HepG2 (cell line): ENCODE results near the gene ZNF624. TPM values are rescaled to one million over a fixed set of nuclear protein-coding genes. Genes with fewer than 3 reads are reported as not detected.

Experiments used
- ASH2L ChIP-seq: fragments of 300-600, 200-600 bp; sonication (generic); IDR thresholded peaks from 2 replicates; pipeline ENCODE4 v1.7.0; 2017; ENCODE audit warnings: low read depth, mild to moderate bottlenecking, moderate library complexity, mixed read lengths, low read length; ENCODE audit not compliant: insufficient read length
- HNRNPUL1 ChIP-seq: fragments of 200-400 bp; formaldehyde crosslinking; IDR thresholded peaks from 2 replicates; pipeline ENCODE4 v1.6.1; 2017; ENCODE audit warnings: low read depth, mild to moderate bottlenecking, low read length, moderate library complexity
- KLF12 ChIP-seq: sonication (generic); formaldehyde crosslinking; IDR thresholded peaks from 2 replicates; pipeline ENCODE4 v1.4.0; 2020; ENCODE audit warnings: missing genetic modification reagents, borderline replicate concordance
- NFKB2 ChIP-seq: sonication (generic); formaldehyde crosslinking; IDR thresholded peaks from 2 replicates; pipeline ENCODE4 v1.4.0; 2020; ENCODE audit warnings: missing genetic modification reagents, borderline replicate concordance
- REL ChIP-seq: sonication (generic); formaldehyde crosslinking; conservative IDR thresholded peaks from 2 replicates; pipeline ENCODE4 v1.8.0; 2022; ENCODE audit warnings: mild to moderate bottlenecking, missing genetic modification reagents, moderate library complexity
- SMYD3 ChIP-seq: sonication (generic); formaldehyde crosslinking; IDR thresholded peaks from 2 replicates; pipeline ENCODE4 v1.8.1; 2023; ENCODE audit warnings: mild to moderate bottlenecking, missing genetic modification reagents
- SP4 ChIP-seq: sonication (generic); formaldehyde crosslinking; IDR thresholded peaks from 2 replicates; pipeline ENCODE4 v1.8.1; 2023; ENCODE audit warnings: mild to moderate bottlenecking, missing genetic modification reagents
- TRAFD1 ChIP-seq: sonication (generic); formaldehyde crosslinking; IDR thresholded peaks from 2 replicates; pipeline ENCODE4 v1.5.1; 2020; ENCODE audit warnings: missing genetic modification reagents, mild to moderate bottlenecking, borderline replicate concordance
- ZNF234 ChIP-seq: sonication (generic); formaldehyde crosslinking; conservative IDR thresholded peaks from 2 replicates; pipeline ENCODE4 v1.5.1; 2020; ENCODE audit warnings: mild to moderate bottlenecking, missing genetic modification reagents
- ZNF292 ChIP-seq: sonication (generic); formaldehyde crosslinking; IDR thresholded peaks from 2 replicates; pipeline ENCODE4 v1.8.1; 2022; ENCODE audit warnings: mild to moderate bottlenecking, low read depth, missing genetic modification reagents, borderline replicate concordance
- ZNF713 ChIP-seq: sonication (generic); formaldehyde crosslinking; IDR thresholded peaks from 2 replicates; pipeline ENCODE4 v1.4.0; 2020; ENCODE audit warnings: mild to moderate bottlenecking, missing genetic modification reagents
- polyA plus RNA-seq, 8 experiments: library from polyadenylated mRNA; depleted of rRNA in 3 of 8; stranded (reverse) in 7 of 8; unstranded in 1 of 8; fragments of >200 nt; fragmentation: Illumina TruSeq in 4 of 8; extraction: Trizol in 4 of 8; gene quantifications; 2 replicates each; pipeline versions ENCODE4 v1.2.1 to v1.2.3, GENCODE V29; 2011 to 2016; ENCODE audit warnings: low read depth in 4 of 8, missing spikeins in 1 of 8, mixed read lengths in 1 of 8; ENCODE audit not compliant: insufficient read depth in 1 of 8
- total RNA-seq, 5 experiments: library from RNA; depleted of rRNA; stranded (reverse); fragments of >200 nt; fragmentation: Illumina TruSeq; extraction: Trizol; gene quantifications; 2 replicates each; pipeline ENCODE4 v1.2.3, GENCODE V29; 2016; ENCODE audit warnings: low read depth in 1 of 5
- TF ChIP-seq, protein P1 (sequence below): IDR thresholded peaks from 2 replicates; pipeline ENCODE4 v1.6.1; 2016; ENCODE audit warnings: missing compliant biosample characterization, missing genetic modification reagents, borderline replicate concordance
- TF ChIP-seq, protein P2 (sequence below): sonication (generic); formaldehyde crosslinking; IDR thresholded peaks from one replicate; pipeline ENCODE4 v1.5.1; 2020; ENCODE audit warnings: mild to moderate bottlenecking, missing genetic modification reagents; ENCODE audit errors: not compliant biosample characterization
- TF ChIP-seq, protein P3 (sequence below): IDR thresholded peaks from 2 replicates; pipeline ENCODE4 v1.6.1; 2016; ENCODE audit warnings: low read depth, borderline replicate concordance
- TF ChIP-seq, protein P4 (sequence below): sonication (generic); formaldehyde crosslinking; IDR thresholded peaks from 2 replicates; pipeline ENCODE4 v1.8.1; 2023; ENCODE audit warnings: missing genetic modification reagents, inconsistent platforms, borderline replicate concordance

Gene ZNF624
- total and polyA plus RNA-seq, 2 of the 13 experiments (the other 11 are each of a cell fraction or from before 2014, with no cell fraction given) = 0.75 to 3.5 TPM

- peak; percentile 85; the same call in 1 of the 2 replicates for TF ChIP-seq NFKB2 (CRISPR knock-in tag)
- peak; percentile 74 for TF ChIP-seq ASH2L
- no peak for TF ChIP-seq REL (CRISPR knock-in tag)
- TF ChIP-seq TRAFD1 (CRISPR knock-in tag) = no peak
- no peak for TF ChIP-seq ZNF292 (CRISPR knock-in tag)
- TF ChIP-seq ZNF234 (CRISPR knock-in tag) = no peak
- TF ChIP-seq HNRNPUL1 = no peak
- TF ChIP-seq KLF12 (CRISPR knock-in tag) = peak; percentile 89; the same call in 1 of the 2 replicates
- TF ChIP-seq, protein P1, sequence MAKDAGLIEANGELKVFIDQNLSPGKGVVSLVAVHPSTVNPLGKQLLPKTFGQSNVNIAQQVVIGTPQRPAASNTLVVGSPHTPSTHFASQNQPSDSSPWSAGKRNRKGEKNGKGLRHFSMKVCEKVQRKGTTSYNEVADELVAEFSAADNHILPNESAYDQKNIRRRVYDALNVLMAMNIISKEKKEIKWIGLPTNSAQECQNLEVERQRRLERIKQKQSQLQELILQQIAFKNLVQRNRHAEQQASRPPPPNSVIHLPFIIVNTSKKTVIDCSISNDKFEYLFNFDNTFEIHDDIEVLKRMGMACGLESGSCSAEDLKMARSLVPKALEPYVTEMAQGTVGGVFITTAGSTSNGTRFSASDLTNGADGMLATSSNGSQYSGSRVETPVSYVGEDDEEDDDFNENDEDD (CRISPR knock-in tag) = peak; percentile 83; the same call in 1 of the 2 replicates
- TF ChIP-seq, protein P2, sequence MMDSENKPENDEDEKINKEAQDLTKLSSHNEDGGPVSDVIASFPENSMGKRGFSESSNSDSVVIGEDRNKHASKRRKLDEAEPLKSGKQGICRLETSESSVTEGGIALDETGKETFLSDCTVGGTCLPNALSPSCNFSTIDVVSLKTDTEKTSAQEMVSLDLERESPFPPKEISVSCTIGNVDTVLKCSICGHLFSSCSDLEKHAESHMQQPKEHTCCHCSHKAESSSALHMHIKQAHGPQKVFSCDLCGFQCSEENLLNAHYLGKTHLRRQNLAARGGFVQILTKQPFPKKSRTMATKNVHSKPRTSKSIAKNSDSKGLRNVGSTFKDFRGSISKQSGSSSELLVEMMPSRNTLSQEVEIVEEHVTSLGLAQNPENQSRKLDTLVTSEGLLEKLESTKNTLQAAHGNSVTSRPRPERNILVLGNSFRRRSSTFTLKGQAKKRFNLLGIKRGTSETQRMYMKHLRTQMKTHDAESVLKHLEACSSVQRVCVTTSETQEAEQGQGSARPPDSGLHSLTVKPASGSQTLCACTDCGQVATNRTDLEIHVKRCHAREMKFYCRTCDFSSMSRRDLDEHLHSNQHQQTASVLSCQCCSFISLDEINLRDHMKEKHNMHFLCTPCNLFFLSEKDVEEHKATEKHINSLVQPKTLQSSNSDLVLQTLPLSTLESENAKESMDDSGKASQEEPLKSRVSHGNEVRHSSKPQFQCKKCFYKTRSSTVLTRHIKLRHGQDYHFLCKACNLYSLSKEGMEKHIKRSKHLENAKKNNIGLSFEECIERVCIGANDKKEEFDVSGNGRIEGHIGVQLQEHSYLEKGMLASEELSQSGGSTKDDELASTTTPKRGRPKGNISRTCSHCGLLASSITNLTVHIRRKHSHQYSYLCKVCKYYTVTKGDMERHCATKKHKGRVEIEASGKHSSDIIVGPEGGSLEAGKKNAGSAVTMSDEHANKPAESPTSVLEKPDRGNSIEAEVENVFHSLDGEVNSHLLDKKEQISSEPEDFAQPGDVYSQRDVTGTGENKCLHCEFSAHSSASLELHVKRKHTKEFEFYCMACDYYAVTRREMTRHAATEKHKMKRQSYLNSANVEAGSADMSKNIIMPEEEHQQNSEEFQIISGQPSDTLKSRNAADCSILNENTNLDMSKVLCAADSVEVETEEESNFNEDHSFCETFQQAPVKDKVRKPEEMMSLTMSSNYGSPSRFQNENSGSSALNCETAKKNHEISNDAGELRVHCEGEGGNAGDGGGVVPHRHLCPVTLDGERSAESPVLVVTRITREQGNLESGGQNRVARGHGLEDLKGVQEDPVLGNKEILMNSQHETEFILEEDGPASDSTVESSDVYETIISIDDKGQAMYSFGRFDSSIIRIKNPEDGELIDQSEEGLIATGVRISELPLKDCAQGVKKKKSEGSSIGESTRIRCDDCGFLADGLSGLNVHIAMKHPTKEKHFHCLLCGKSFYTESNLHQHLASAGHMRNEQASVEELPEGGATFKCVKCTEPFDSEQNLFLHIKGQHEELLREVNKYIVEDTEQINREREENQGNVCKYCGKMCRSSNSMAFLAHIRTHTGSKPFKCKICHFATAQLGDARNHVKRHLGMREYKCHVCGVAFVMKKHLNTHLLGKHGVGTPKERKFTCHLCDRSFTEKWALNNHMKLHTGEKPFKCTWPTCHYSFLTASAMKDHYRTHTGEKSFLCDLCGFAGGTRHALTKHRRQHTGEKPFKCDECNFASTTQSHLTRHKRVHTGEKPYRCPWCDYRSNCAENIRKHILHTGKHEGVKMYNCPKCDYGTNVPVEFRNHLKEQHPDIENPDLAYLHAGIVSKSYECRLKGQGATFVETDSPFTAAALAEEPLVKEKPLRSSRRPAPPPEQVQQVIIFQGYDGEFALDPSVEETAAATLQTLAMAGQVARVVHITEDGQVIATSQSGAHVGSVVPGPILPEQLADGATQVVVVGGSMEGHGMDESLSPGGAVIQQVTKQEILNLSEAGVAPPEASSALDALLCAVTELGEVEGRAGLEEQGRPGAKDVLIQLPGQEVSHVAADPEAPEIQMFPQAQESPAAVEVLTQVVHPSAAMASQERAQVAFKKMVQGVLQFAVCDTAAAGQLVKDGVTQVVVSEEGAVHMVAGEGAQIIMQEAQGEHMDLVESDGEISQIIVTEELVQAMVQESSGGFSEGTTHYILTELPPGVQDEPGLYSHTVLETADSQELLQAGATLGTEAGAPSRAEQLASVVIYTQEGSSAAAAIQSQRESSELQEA (CRISPR knock-in tag) = peak; percentile 81
- 0 out of 2 replicates have a peak, but pooled peaks have one; percentile 23 for TF ChIP-seq SMYD3 (CRISPR knock-in tag)
- no peak; the same call in 1 of the 2 replicates for TF ChIP-seq SP4 (CRISPR knock-in tag)
- TF ChIP-seq, protein P3, sequence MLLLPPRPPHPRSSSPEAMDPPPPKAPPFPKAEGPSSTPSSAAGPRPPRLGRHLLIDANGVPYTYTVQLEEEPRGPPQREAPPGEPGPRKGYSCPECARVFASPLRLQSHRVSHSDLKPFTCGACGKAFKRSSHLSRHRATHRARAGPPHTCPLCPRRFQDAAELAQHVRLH (CRISPR knock-in tag) = no peak; the same call in none of the 2 replicates
- TF ChIP-seq, protein P4, sequence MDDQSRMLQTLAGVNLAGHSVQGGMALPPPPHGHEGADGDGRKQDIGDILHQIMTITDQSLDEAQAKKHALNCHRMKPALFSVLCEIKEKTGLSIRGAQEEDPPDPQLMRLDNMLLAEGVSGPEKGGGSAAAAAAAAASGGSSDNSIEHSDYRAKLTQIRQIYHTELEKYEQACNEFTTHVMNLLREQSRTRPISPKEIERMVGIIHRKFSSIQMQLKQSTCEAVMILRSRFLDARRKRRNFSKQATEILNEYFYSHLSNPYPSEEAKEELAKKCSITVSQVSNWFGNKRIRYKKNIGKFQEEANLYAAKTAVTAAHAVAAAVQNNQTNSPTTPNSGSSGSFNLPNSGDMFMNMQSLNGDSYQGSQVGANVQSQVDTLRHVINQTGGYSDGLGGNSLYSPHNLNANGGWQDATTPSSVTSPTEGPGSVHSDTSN = peak; percentile 76; the same call in 1 of the 2 replicates
- TF ChIP-seq ZNF713 (CRISPR knock-in tag) = 0 out of 2 replicates have a peak, but pooled peaks have one; percentile 27
These were observed at the start of gene ZNF624 (continued) for GRCh38 chr17:16653367-16654041.
